ENCODE measurements around the gene CACNA1B. TPM values are rescaled to one million over a fixed set of nuclear protein-coding genes. Genes with fewer than 3 reads are reported as not detected.
"Not testable (repeated sequence)": the region's sequence is repeated elsewhere in the genome, so short reads cannot be mapped to it uniquely, and the experiment has no call there.

CACNA1B gene
- total RNA-seq, 8 experiments from 2014 or later = 0.04 to 12.8 (median 9.7) TPM

DNA sequence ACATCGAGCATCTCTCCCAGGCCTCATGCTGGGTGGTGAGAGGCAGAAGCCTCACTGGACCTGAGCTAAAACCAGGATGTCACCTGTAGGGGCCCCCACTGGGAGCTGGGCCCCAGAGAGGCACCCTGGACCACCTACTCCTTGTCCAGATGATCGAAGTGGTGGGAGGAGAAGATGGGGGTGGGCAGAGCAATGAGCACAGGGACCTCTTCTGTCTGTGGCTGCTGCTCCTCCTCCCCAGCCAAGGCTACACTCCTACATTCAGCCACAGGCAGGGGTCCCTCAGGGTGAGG, 227.5 kb downstream of the CACNA1B start:
- H3K4me3 ChIP-seq = no peak overlapping the region
- ATAC-seq (replicated peaks in 6 of 8) = peak in 1 of 8 experiments; percentile 14
- in situ Hi-C loops (cut with MboI; ENCODE audit: low pct_unique_long_range_greater_than_20kb in 2 of 9, low sequenced_read_pairs in 9 of 9, unreplicated experiment in 9 of 9) = no loop called here
- H3K27ac ChIP-seq = no peak overlapping the region
- 11 to 100% (median 67%) methylated on average over 1 to 2 of the region's 2 CpGs; no CpG with 5 or more reads in 6 of the 10 experiments for WGBS, 10 experiments
- H3K4me1 ChIP-seq (replicated peaks in 1 of 2) = peaks cover 0 to 2% of the 10 kb centered on the region in 2 donors

DNA sequence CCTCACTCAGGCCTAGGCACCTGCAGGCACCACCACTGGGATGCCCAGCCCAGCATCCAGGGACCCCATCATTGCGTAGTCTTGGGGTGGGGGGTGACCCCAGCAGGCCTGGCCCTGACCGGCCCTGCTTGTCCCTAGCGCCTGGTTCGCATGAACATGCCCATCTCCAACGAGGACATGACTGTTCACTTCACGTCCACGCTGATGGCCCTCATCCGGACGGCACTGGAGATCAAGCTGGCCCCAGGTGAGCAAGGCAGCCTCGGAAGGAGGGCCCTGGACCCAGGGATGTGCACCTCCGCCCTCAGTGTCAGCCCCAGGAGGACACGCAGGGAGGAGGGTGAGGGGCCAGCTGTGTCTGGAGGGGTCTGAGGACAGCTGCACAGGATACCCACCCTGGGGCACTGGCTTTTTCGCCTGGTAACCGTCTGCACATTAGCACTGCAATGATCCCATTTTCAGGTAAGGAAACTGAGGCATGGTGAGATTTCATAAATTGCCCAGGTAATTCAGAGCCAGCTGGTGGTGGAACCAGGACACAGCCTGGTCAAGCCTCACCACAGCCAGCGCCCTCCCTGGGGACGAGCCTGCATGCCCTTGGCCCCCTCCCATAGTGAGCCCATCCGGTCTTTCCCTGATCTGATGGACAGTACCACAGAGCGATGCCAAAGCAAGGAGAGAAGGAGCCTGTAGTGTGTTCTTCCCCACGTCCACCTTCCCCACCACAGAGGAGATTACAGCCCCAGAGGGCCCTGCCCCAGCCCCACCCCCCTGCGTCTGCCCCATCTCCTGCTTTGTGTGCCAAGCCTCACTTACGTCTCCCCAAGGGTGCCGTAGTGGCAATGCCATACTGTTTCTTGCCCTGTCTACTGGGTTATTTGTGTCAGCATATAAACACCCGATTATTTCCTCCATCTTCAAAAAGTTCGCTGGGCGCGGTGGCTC, 228.3 kb downstream of the CACNA1B start:
- H3K4me1 ChIP-seq (replicated peaks in 1 of 2) = peaks cover 0 to 2% of the 10 kb centered on the region in 2 donors
- no peak overlapping the region for H3K4me3 ChIP-seq
- in situ Hi-C loops (cut with MboI; ENCODE audit: low pct_unique_long_range_greater_than_20kb in 2 of 9, low sequenced_read_pairs in 9 of 9, unreplicated experiment in 9 of 9) = no loop called here
- H3K27ac ChIP-seq = no peak overlapping the region
- ATAC-seq (replicated peaks in 6 of 8) = peak in 2 of 8 experiments; percentile 10 to 13
- 55 to 100% (median 91%) methylated on average over 1 to 8 of the region's 26 CpGs; no CpG with 5 or more reads in 5 of the 10 experiments for WGBS, 10 experiments

GRCh38 chr9:138107039-138107438, 229.5 kb downstream of the CACNA1B start:
- H3K4me3 ChIP-seq; ATAC-seq (replicated peaks in 6 of 8); H3K4me1 ChIP-seq (replicated peaks in 1 of 2); H3K27ac ChIP-seq; in situ Hi-C loops (cut with MboI; ENCODE audit: low pct_unique_long_range_greater_than_20kb in 2 of 9, low sequenced_read_pairs in 9 of 9, unreplicated experiment in 9 of 9): not testable (repeated sequence)
- WGBS, 10 experiments = 42 to 100% (median 75%) methylated on average over 1 to 3 of the region's 3 CpGs; no CpG with 5 or more reads in 3 of the 10 experiments

GRCh38 chr9:138111607-138112006, 234.0 kb downstream of the CACNA1B start:
- in situ Hi-C loops (cut with MboI; ENCODE audit: low pct_unique_long_range_greater_than_20kb in 2 of 9, low sequenced_read_pairs in 9 of 9, unreplicated experiment in 9 of 9) = no loop called here
- no peak overlapping the region for H3K27ac ChIP-seq
- no peaks in the 10 kb centered on the region for H3K4me1 ChIP-seq (replicated peaks in 1 of 2)
- no peak for ATAC-seq (replicated peaks in 6 of 8)
- 27 to 100% (median 90%) methylated on average over 1 to 6 of the region's 9 CpGs; no CpG with 5 or more reads in 3 of the 10 experiments for WGBS, 10 experiments
- H3K4me3 ChIP-seq = no peak overlapping the region

DNA sequence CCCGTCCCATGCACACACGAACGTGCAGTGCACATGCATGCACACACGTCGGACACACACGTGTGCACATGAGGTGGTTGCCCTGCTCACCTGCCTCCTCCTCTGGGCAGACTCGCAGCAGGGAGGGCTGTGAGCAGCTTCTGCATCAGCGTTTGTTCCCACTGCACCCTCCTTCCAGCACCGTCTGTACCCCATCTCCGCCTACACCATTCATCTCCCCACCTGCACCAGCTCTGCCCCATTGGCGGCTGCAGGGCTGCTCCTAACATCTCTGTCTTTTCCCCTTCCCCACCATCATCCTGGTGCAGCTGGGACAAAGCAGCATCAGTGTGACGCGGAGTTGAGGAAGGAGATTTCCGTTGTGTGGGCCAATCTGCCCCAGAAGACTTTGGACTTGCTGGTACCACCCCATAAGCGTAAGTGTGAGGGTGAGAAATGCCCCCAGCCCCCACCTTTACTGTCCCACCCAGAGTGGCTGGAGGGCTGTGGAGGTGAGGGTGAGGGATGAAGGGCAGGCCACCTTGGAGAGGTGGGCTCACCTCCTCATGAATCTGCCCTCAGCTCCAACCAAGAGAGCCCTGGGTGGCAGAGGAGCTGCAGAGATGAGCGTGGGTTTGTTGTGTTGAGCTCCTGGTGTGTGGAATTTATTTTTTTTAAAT, 234.6 kb downstream of the CACNA1B start:
- in situ Hi-C loops (cut with MboI; ENCODE audit: low pct_unique_long_range_greater_than_20kb in 2 of 9, low sequenced_read_pairs in 9 of 9, unreplicated experiment in 9 of 9) = no loop called here
- ATAC-seq (replicated peaks in 6 of 8) = peak in 1 of 8 experiments; percentile 13
- 20 to 100% (median 73%) methylated on average over 1 to 4 of the region's 16 CpGs; no CpG with 5 or more reads in 5 of the 10 experiments for WGBS, 10 experiments

DNA sequence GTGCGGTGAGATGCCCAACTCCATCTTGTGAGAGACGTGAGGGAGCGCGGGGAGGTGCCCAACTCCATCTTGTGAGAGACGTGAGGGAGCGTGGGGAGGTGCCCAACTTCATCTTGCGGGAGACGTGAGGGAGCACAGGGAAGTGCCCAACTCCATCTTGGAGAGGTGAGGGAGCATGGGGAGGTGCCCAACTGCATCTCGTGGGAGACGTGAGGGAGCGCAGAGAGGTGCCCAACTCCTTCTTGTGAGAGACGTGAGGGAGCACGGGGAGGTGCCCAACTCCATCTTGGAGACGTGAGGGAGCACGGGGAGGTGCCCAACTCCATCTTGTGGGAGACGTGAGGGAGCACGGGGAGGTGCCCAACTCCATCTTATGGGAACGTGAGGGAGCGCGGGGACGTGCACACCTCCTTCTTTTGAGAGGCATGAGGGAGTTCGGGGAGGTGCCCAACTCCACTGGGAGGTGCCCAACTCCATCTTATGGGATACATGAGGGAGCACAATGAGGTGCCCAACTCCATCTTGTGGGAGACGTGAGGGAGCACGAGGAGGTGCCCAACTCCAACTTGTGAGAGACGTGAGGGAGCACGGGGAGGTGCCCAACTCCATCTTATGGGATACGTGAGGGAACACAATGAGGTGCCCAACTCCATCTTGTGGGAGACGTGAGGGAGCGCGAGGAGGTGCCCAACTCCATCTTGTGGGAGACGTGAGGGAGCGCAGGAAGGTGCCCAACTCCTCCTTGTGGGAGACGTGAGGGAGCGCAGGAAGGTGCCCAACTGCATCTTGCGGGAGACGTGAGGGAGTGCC, 235.4 kb downstream of the CACNA1B start:
- no peak overlapping the region for H3K27ac ChIP-seq
- in situ Hi-C loops (cut with MboI; ENCODE audit: low pct_unique_long_range_greater_than_20kb in 2 of 9, low sequenced_read_pairs in 9 of 9, unreplicated experiment in 9 of 9) = no loop called here
- no peak overlapping the region for H3K4me3 ChIP-seq
- ATAC-seq (replicated peaks in 6 of 8) = no peak
- WGBS, 10 experiments = no CpG with 5 or more reads among the region's 36 CpGs
- H3K4me1 ChIP-seq (replicated peaks in 1 of 2) = no peaks in the 10 kb centered on the region

More for the DNA sequence above, 234.6 kb downstream of the CACNA1B start:
- no peak overlapping the region for H3K4me3 ChIP-seq
- H3K27ac ChIP-seq = no peak overlapping the region
- H3K4me1 ChIP-seq (replicated peaks in 1 of 2) = no peaks in the 10 kb centered on the region

DNA sequence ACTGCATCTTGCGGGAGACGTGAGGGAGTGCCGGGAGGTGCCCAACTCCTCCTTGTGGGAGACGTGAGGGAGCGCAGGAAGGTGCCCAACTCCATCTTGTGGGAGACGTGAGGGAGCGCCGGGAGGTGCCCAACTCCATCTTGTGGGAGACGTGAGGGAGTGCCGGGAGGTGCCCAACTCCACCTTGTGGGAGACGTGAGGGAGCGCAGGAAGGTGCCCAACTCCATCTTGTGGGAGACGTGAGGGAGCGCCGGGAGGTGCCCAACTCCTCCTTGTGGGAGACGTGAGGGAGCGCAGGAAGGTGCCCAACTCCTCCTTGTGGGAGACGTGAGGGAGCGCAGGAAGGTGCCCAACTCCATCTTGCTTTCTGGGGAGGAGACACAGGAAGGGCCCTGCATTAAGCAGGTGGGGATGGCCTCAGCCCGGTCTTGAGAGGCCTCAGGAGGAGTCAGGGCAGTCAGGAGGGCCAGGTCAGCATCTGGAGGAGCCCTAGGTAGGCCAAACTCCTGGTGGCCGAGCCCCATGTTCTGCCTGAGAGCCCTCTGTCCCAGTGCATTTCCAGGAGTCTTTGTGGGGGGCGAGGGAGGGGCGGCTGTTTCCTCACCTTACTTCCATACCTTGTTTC, 236.2 kb downstream of the CACNA1B start:
- ATAC-seq (replicated peaks in 6 of 8); H3K4me3 ChIP-seq; H3K4me1 ChIP-seq (replicated peaks in 1 of 2); in situ Hi-C loops (cut with MboI; ENCODE audit: low pct_unique_long_range_greater_than_20kb in 2 of 9, low sequenced_read_pairs in 9 of 9, unreplicated experiment in 9 of 9); H3K27ac ChIP-seq: not testable (repeated sequence)
- WGBS, 10 experiments = no CpG with 5 or more reads among the region's 23 CpGs

- no peak for ATAC-seq (replicated peaks in 6 of 8)
- in situ Hi-C loops (cut with MboI; ENCODE audit: low pct_unique_long_range_greater_than_20kb in 2 of 9, low sequenced_read_pairs in 9 of 9, unreplicated experiment in 9 of 9) = no loop called here
- H3K4me3 ChIP-seq = no peak overlapping the region
- WGBS, 10 experiments = 33 to 89% (median 59%) methylated on average over 3 to 5 of the region's 10 CpGs; no CpG with 5 or more reads in 5 of the 10 experiments
- H3K4me1 ChIP-seq (replicated peaks in 1 of 2) = no peaks in the 10 kb centered on the region
- no peak overlapping the region for H3K27ac ChIP-seq
Observed at GRCh38 chr9:138114501-138115245, 237.1 kb downstream of the CACNA1B start.

GRCh38 chr9:138115506-138115905, 237.9 kb downstream of the CACNA1B start:
- Histone ChIP-seq H3K27ac (no peak overlapping the region), H3K4me3 (no peak overlapping the region), H3K4me1 (replicated peaks in 1 of 2) (no peaks in the 10 kb centered on the region)
- in situ Hi-C loops (cut with MboI; ENCODE audit: low pct_unique_long_range_greater_than_20kb in 2 of 9, low sequenced_read_pairs in 9 of 9, unreplicated experiment in 9 of 9) = no loop called here
- 25 to 95% (median 62%) methylated on average over 1 to 7 of the region's 7 CpGs; no CpG with 5 or more reads in 5 of the 10 experiments for WGBS, 10 experiments
- no peak for ATAC-seq (replicated peaks in 6 of 8)

- in situ Hi-C loops (cut with MboI; ENCODE audit: low pct_unique_long_range_greater_than_20kb in 2 of 9, low sequenced_read_pairs in 9 of 9, unreplicated experiment in 9 of 9) = no loop called here
- WGBS, 10 experiments = 25 to 100% (median 90%) methylated on average over 1 to 4 of the region's 6 CpGs; no CpG with 5 or more reads in 7 of the 10 experiments
- H3K27ac ChIP-seq = no peak overlapping the region
Observed at GRCh38 chr9:138116521-138116920, 238.9 kb downstream of the CACNA1B start.

GRCh38 chr9:138117101-138117750, 239.6 kb downstream of the CACNA1B start:
- in situ Hi-C loops (cut with MboI; ENCODE audit: low pct_unique_long_range_greater_than_20kb in 2 of 9, low sequenced_read_pairs in 9 of 9, unreplicated experiment in 9 of 9) = no loop called here
- 75 to 100% (median 80%) methylated on average over 1 to 3 of the region's 14 CpGs; no CpG with 5 or more reads in 7 of the 10 experiments for WGBS, 10 experiments
- Histone ChIP-seq H3K27ac (no peak overlapping the region), H3K4me3 (no peak overlapping the region), H3K4me1 (replicated peaks in 1 of 2) (no peaks in the 10 kb centered on the region)
- no peak for ATAC-seq (replicated peaks in 6 of 8)

More at GRCh38 chr9:138116521-138116920, 238.9 kb downstream of the CACNA1B start:
- Histone ChIP-seq H3K4me3 (no peak overlapping the region), H3K4me1 (replicated peaks in 1 of 2) (no peaks in the 10 kb centered on the region)
- ATAC-seq (replicated peaks in 6 of 8) = no peak
